Stomach smooth muscle (tissue), 2 donors: Measurements from ENCODE around the gene FLAD1.
A peak's percentile ranks its signal among the peaks of the same experiment; 100 is the strongest.

Source experiments
- H3K27ac ChIP-seq: one replicate; pipeline ENCODE4 v1.7.0; 2013; ENCODE audit warnings: mild to moderate bottlenecking, low read length, inconsistent platforms
- H3K27me3 ChIP-seq, 2 donors: one replicate each; pipeline ENCODE4 v1.7.0; 2013; ENCODE audit warnings: low read length in 2 of 2; ENCODE audit not compliant: insufficient read depth in 2 of 2, control insufficient read depth in 1 of 2
- H3K36me3 ChIP-seq, 2 donors: one replicate each; pipeline ENCODE4 v1.7.0; 2013; ENCODE audit warnings: low read length in 2 of 2; ENCODE audit not compliant: control insufficient read depth in 2 of 2, insufficient read depth in 2 of 2
- H3K4me1 ChIP-seq: one replicate; pipeline ENCODE4 v1.7.0; 2013; ENCODE audit warnings: low read length; ENCODE audit not compliant: control insufficient read depth, insufficient read depth
- H3K4me3 ChIP-seq, 2 donors: one replicate each; pipeline ENCODE4 v1.7.0; 2013; ENCODE audit warnings: low read length in 2 of 2
- H3K9ac ChIP-seq, 2 donors: one replicate each; pipeline ENCODE4 v1.7.0; 2013; ENCODE audit warnings: low read length in 2 of 2, mild to moderate bottlenecking in 1 of 2
- H3K9me3 ChIP-seq, 2 donors: one replicate each; pipeline ENCODE4 v1.7.0; 2013; ENCODE audit warnings: low read length in 2 of 2; ENCODE audit not compliant: control insufficient read depth in 2 of 2
- donor health status: healthy.
- donor health status: Pancreatic carcinoma.

FLAD1 gene

GRCh38 chr1:154982897-154983648 lies at the start of gene FLAD1:
FLAD1 (plus strand) TSS chr1:154983344; CDS start chr1:154983695, 351 bp downstream.
- Histone ChIP-seq H3K9ac (peak within 1 kb of the TSS; percentile 84 to 95), H3K4me3 (peak within 1 kb of the TSS; percentile 83 to 94), H3K27ac (peak within 1 kb of the TSS; percentile 74)

DNA sequence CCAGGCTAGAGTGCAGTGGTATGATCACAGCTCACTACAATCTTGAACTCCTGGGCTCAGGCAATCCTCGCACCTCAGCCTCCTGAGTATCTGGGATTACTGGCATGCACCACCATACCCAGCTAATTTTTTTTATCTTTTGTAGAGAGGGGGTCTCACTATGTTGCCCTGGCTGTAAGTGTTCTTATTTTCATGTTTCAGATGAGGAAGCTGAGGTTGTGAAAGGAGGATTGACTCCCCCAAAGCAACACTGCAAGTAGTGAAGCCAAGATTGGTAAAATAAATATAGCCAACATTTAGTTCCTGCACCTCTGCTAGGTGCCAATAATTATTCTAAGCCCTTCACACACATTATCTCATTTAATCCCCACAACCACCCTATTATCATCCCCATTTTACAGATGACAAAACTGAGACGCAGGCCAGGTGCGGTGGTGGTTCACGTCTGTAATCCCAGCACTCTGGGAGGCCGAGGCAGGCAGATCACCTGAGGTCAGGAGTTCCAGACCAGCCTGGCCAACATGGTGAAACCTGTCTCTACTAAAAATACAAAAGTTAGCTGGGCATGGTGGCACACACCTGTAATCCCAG lies 48.7 kb upstream of the FLAD1 start:
- Histone ChIP-seq H3K27me3 (no peaks in the 10 kb centered on the region), H3K9me3 (no peaks in the 10 kb centered on the region), H3K36me3 (peaks cover 4 to 10% of the 10 kb centered on the region in 2 donors), H3K4me3 (no peak overlapping the region), H3K4me1 (peaks cover 25% of the 10 kb centered on the region), H3K9ac (no peak overlapping the region), H3K27ac (no peak overlapping the region)

More at GRCh38 chr1:154982897-154983648, at the start of gene FLAD1:
- Histone ChIP-seq H3K36me3 (peaks cover 10 to 11% of the 10 kb centered on the region in 2 donors), H3K4me1 (peaks cover 17% of the 10 kb centered on the region), H3K9me3 (no peaks in the 10 kb centered on the region), H3K27me3 (no peaks in the 10 kb centered on the region)

- H3K9ac ChIP-seq, result peak overlapping the region; percentile 96 to 100
- H3K4me1 ChIP-seq, result peaks cover 30% of the 10 kb centered on the region
Observed at GRCh38 chr1:154935749-154936554, 47.2 kb upstream of the FLAD1 start.

DNA sequence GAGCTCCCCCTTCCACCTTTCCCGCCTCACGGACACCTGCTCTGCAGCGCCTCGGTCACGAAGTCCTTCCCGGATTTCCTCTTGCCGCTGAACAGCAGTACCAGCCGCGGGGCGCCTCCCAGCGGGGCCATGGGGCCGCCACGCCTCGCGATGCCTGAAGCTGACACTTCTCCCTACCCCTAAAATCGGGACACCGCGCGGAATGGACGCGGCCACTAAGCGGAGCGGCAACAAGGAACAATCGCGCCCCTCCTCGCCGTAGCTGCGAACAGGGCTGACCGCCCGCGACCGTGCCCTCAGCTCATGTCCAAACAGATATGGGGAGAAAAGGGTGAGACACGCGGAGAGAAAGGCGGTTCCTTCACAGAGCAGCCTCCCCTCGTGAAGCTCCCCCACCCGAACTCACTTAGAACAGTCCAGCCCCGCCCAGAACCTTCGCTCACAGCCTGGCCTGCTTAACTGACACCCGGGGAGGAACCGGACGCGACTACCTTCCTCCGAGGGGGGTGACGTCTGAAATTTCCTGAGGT lies 46.5 kb upstream of the FLAD1 start, which contains the start of gene PMVK:
Gene PMVK, minus strand, starts transcription at position 165 of the 530 bp plus-strand sequence. Its CDS starts 34 bp downstream, at position 131.
- H3K4me3 ChIP-seq, result peak within 1 kb of the TSS; percentile 93 to 98
- no peaks in the 10 kb centered on the region for H3K27me3 ChIP-seq
- peaks cover 0 to 4% of the 10 kb centered on the region in 2 donors for H3K36me3 ChIP-seq
- H3K27ac ChIP-seq, result peak within 1 kb of the TSS; percentile 99
- peak within 1 kb of the TSS; percentile 96 to 100 for H3K9ac ChIP-seq
- H3K9me3 ChIP-seq, result no peaks in the 10 kb centered on the region
- H3K4me1 ChIP-seq, result peaks cover 30% of the 10 kb centered on the region

More at GRCh38 chr1:154935749-154936554, 47.2 kb upstream of the FLAD1 start:
- peak overlapping the region; percentile 93 to 98 for H3K4me3 ChIP-seq
- peak overlapping the region; percentile 99 for H3K27ac ChIP-seq
- H3K27me3 ChIP-seq, result no peaks in the 10 kb centered on the region
- H3K36me3 ChIP-seq, result peaks cover 0 to 6% of the 10 kb centered on the region in 2 donors
- no peaks in the 10 kb centered on the region for H3K9me3 ChIP-seq

DNA sequence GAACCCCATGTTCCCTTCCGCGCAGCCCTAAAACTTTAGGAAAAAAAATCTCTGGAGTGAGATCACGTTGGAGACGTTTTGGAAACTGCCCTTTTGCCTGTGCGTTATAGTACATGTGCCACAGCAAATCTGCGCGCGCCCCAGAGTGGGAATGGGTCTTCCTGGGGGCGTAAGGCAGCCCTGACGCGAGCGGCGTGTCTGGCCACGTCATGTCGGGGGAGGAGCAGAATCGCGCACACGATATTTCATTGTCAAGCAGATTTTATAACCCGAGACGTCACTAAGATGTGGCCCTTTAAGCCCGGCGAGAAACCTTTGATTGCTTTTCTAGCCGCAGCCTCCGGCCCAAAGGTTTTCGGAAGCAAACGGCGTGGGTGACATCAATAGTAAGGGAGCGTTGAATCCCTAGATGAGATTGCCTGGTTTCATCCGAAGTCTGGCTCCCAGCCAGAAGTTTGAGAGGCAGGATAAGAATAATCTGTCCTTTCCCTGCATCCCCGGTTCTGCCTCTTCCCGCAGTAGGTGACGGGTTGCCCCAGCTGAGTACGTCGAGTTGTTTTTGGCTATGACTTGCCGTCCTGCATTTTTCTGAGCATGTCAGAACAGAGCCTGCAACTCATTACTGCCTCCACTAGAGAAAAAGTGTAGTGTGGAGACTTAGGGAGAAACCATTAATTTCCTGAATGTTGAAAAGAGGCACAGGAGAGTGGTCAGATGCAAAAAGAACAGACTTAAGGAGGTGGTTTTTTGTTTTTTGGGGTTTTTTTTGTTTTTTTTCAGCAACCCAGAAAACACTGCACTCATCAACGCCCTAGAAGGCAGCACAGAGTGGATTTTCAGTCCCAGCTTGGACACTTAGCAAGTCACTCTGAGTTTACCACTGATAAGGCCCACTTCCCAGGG lies 45.8 kb upstream of the FLAD1 start:
- Histone ChIP-seq H3K9ac (peak overlapping the region; percentile 96 to 100), H3K36me3 (no peaks in the 10 kb centered on the region), H3K4me3 (peak overlapping the region; percentile 93 to 98), H3K9me3 (no peaks in the 10 kb centered on the region), H3K27ac (peak overlapping the region; percentile 99), H3K4me1 (peaks cover 36% of the 10 kb centered on the region), H3K27me3 (no peaks in the 10 kb centered on the region)

- Histone ChIP-seq H3K4me1 (peaks cover 36% of the 10 kb centered on the region), H3K9ac (peak overlapping the region; percentile 96 to 100), H3K27ac (peak overlapping the region; percentile 99), H3K9me3 (no peaks in the 10 kb centered on the region), H3K27me3 (no peaks in the 10 kb centered on the region), H3K36me3 (no peaks in the 10 kb centered on the region), H3K4me3 (peak overlapping the region; percentile 93 to 98)
Observed at GRCh38 chr1:154937988-154938386, 45.2 kb upstream of the FLAD1 start.

DNA sequence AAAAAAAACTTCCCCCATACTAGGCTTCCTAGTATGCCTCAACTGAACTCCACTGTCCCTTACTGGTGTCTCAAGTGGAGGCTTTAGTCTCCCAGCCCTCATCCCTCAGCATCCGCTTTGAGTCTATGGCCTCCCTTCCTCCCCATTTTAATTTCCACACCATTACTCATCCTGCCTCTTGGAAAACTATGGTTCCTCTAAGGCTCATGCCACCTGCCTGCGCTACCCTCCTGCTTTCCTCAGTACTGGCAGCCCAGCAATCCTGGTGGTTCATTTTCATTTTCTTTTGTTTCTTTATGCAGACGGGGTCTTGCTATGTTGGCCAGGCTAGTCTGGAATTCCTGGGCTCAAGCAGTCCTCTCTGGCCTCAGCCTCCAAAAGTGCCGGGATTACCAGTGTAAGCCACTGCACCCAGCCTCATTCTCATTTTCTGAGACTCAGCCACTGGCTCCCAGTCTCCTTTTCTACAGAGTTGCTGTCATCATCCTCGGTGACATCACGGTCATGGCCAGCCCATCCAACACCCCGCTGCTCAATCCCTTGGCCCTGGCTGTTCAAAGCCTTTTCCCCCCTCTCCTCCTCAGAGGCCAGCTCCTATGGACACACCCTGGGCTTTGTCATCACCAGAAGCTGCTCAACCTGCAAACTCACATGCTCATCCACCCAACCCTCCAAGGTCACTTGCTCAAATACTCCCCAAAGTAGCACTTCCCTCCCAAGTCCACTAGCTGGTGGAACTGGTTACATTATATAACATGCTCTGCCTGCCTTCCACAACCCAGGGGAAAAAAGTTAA lies 44.3 kb upstream of the FLAD1 start:
- H3K27me3 ChIP-seq, result no peaks in the 10 kb centered on the region
- peaks cover 40% of the 10 kb centered on the region for H3K4me1 ChIP-seq
- H3K4me3 ChIP-seq, result no peak overlapping the region
- H3K36me3 ChIP-seq, result no peaks in the 10 kb centered on the region
- peak overlapping the region in 1 of 2 donors; percentile 96 for H3K9ac ChIP-seq
- H3K9me3 ChIP-seq, result no peaks in the 10 kb centered on the region
- peak overlapping the region; percentile 99 for H3K27ac ChIP-seq

GRCh38 chr1:154940213-154940560 lies 43.0 kb upstream of the FLAD1 start:
- H3K27ac ChIP-seq, result no peak overlapping the region
- no peaks in the 10 kb centered on the region for H3K9me3 ChIP-seq
- no peaks in the 10 kb centered on the region for H3K27me3 ChIP-seq
- H3K9ac ChIP-seq, result no peak overlapping the region
- peaks cover 0 to 8% of the 10 kb centered on the region in 2 donors for H3K36me3 ChIP-seq
- H3K4me1 ChIP-seq, result peaks cover 45% of the 10 kb centered on the region
- H3K4me3 ChIP-seq, result no peak overlapping the region

- H3K27me3 ChIP-seq, result no peaks in the 10 kb centered on the region
- peaks cover 4 to 9% of the 10 kb centered on the region in 2 donors for H3K36me3 ChIP-seq
- no peak overlapping the region for H3K27ac ChIP-seq
- H3K4me3 ChIP-seq, result no peak overlapping the region
- no peak overlapping the region for H3K9ac ChIP-seq
- no peaks in the 10 kb centered on the region for H3K9me3 ChIP-seq
- H3K4me1 ChIP-seq, result peaks cover 40% of the 10 kb centered on the region
Observed at GRCh38 chr1:154940651-154941194, 42.4 kb upstream of the FLAD1 start.
